RWPE2 (cell line): ENCODE results near the gene MPP3.

ENCODE experiments used
- ATAC-seq: fragments of 200-7000 bp; cut with Tn5 transposase; 3 replicates; pipeline ENCODE4 v1.9.1; 2021; ENCODE audit warnings: low read depth
- DNase-seq: peaks from one replicate; pipeline ENCODE4 v3.0.0-alpha.2; 2020; ENCODE audit warnings: low spot score
- H3K27ac ChIP-seq: fragments of 450-650 bp; 2 replicates; pipeline ENCODE4 v1.5.1; 2017; ENCODE audit warnings: mild to moderate bottlenecking; ENCODE audit not compliant: poor library complexity, severe bottlenecking
- H3K27me3 ChIP-seq: fragments of 250-450 bp; sonication (Bioruptor Pico); 2 replicates; pipeline ENCODE4 v1.5.1; 2021; ENCODE audit warnings: mild to moderate bottlenecking, moderate library complexity; ENCODE audit not compliant: insufficient read depth, poor library complexity, severe bottlenecking
- H3K36me3 ChIP-seq: fragments of 250-450 bp; sonication (Bioruptor Pico); 2 replicates; pipeline ENCODE4 v1.5.1; 2020; ENCODE audit warnings: low read depth, mild to moderate bottlenecking, moderate library complexity
- H3K4me1 ChIP-seq: fragments of 250-450 bp; sonication (Bioruptor Pico); 2 replicates; pipeline ENCODE4 v1.5.1; 2021; ENCODE audit warnings: mild to moderate bottlenecking, moderate library complexity; ENCODE audit not compliant: insufficient read depth, poor library complexity, severe bottlenecking
- H3K4me3 ChIP-seq: fragments of 250-450 bp; sonication (Bioruptor Pico); 2 replicates; pipeline ENCODE4 v1.5.1; 2021; ENCODE audit warnings: mild to moderate bottlenecking, moderate library complexity; ENCODE audit not compliant: severe bottlenecking
- H3K9me3 ChIP-seq: fragments of 250-450 bp; sonication (Bioruptor Pico); 2 replicates; pipeline ENCODE4 v1.5.1; 2021; ENCODE audit warnings: mild to moderate bottlenecking, moderate library complexity; ENCODE audit not compliant: severe bottlenecking
- CTCF ChIP-seq: fragments of 450-650 bp; IDR thresholded peaks from one replicate; pipeline ENCODE4 v1.5.1; 2017; ENCODE audit warnings: mild to moderate bottlenecking, moderate library complexity; ENCODE audit not compliant: poor library complexity, severe bottlenecking

Gene MPP3

DNA sequence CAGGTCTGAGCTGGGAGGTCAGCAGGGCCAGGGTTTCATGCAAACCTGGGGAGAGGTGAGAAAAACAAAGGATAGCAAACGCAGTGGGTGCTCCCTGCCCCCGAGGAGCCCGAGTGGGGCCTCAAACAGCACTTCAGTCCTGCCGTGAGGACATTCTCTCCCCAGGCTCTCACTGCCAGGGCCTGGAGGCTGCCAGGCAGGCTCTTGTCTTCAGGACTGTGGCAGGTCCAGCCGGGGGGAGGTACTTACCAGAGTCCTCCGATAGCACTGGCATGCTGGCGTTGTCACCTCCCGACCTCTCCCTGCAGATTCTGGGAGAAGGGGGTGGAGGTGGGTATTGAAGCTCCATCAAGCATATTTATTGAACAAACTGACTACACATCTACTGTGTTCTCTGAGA, 1.3 kb downstream of the MPP3 start:
- no peak for TF ChIP-seq CTCF

GRCh38 chr17:43830510-43831140, 2.3 kb downstream of the MPP3 start:
- no peak for TF ChIP-seq CTCF
- peaks cover 4% of the 10 kb centered on the region for H3K4me1 ChIP-seq
- DNase-seq (no peak), ATAC-seq (no peak)
- no peak overlapping the region for H3K27ac ChIP-seq
- H3K9me3 ChIP-seq = no peaks in the 10 kb centered on the region
- peaks cover 56% of the 10 kb centered on the region for H3K36me3 ChIP-seq
- H3K4me3 ChIP-seq = no peak overlapping the region
- H3K27me3 ChIP-seq = no peaks in the 10 kb centered on the region

More for the DNA sequence above, 1.3 kb downstream of the MPP3 start:
- Histone ChIP-seq H3K36me3 (peaks cover 46% of the 10 kb centered on the region), H3K27me3 (no peaks in the 10 kb centered on the region), H3K27ac (no peak overlapping the region), H3K9me3 (no peaks in the 10 kb centered on the region), H3K4me3 (no peak overlapping the region), H3K4me1 (peaks cover 4% of the 10 kb centered on the region)
- no peak for DNase-seq
- no peak for ATAC-seq

GRCh38 chr17:43829738-43830137, 3.2 kb downstream of the MPP3 start:
- Histone ChIP-seq H3K4me1 (peaks cover 4% of the 10 kb centered on the region), H3K4me3 (no peak overlapping the region), H3K27me3 (no peaks in the 10 kb centered on the region), H3K27ac (no peak overlapping the region), H3K9me3 (no peaks in the 10 kb centered on the region), H3K36me3 (peaks cover 63% of the 10 kb centered on the region)
- DNase-seq = no peak
- TF ChIP-seq CTCF = no peak
- ATAC-seq = no peak

- ATAC-seq = no peak
- H3K27me3 ChIP-seq = no peaks in the 10 kb centered on the region
- no peak overlapping the region for H3K27ac ChIP-seq
- peaks cover 4% of the 10 kb centered on the region for H3K4me1 ChIP-seq
- peaks cover 75% of the 10 kb centered on the region for H3K36me3 ChIP-seq
- no peak for DNase-seq
- TF ChIP-seq CTCF = no peak
- no peaks in the 10 kb centered on the region for H3K9me3 ChIP-seq
- no peak overlapping the region for H3K4me3 ChIP-seq
These were observed 5.3 kb downstream of the MPP3 start for GRCh38 chr17:43827596-43827995.

DNA sequence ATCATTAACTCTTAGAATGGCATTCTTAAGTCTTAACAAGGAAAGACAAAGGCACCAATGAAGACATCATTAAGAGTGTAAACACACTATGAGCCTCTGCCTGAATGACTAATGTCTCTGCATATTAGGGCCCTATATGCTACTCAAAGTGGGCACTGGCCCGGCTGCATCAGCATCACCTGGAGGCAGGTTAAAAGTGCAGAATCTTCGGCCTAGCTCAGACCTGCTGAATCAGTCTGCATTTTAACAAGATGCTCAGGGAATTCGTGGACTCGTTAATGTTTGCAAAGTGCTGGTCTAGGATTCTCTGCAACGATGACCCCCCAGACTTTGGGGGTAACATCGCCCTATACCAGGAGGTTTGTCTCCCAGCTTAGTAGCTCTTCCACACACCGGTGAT, 6.7 kb downstream of the MPP3 start:
- H3K4me1 ChIP-seq = no peaks in the 10 kb centered on the region
- H3K4me3 ChIP-seq = no peak overlapping the region
- DNase-seq = no peak
- H3K9me3 ChIP-seq = no peaks in the 10 kb centered on the region
- H3K27ac ChIP-seq = no peak overlapping the region
- no peak for ATAC-seq
- H3K27me3 ChIP-seq = no peaks in the 10 kb centered on the region
- peaks cover 73% of the 10 kb centered on the region for H3K36me3 ChIP-seq
- no peak for TF ChIP-seq CTCF
